ENCODE results near the gene REM2.

DNA sequence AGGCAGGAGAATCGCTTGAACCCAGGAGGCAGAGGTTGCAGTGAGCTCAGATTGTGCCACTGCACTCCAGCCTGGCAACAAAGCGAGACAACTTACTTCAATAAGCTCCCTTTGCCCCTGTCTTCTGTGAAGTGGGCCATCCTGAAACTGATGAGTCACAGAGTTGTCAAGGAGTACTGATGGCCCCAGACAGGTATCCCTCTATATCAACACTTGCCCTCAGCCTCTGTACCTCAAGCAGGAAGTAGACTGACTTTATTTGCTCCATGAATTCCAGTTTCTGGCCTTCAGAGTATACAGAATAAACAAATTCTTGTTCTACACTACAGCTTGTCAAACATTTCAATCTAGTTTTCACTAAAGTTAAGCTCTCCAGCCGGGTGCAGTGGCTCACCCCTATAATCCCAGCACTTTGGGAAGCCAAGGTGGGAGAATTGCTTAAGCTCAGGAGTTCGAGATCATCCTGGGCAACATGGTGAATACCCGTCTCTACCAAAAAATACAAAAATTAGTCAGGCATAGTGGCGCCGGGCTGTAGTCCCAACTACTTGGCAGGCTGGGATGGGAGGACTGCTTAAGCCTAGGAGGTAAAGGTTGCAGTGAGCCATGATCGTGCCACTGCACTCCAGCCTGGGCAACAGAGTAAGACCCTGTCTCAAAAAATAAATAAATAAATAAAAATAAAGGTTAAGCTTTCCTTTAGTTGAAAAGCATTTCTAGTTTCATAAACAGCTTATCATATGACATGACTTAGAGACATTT lies 27.9 kb upstream of the REM2 start:
- TF ChIP-seq, protein P1, sequence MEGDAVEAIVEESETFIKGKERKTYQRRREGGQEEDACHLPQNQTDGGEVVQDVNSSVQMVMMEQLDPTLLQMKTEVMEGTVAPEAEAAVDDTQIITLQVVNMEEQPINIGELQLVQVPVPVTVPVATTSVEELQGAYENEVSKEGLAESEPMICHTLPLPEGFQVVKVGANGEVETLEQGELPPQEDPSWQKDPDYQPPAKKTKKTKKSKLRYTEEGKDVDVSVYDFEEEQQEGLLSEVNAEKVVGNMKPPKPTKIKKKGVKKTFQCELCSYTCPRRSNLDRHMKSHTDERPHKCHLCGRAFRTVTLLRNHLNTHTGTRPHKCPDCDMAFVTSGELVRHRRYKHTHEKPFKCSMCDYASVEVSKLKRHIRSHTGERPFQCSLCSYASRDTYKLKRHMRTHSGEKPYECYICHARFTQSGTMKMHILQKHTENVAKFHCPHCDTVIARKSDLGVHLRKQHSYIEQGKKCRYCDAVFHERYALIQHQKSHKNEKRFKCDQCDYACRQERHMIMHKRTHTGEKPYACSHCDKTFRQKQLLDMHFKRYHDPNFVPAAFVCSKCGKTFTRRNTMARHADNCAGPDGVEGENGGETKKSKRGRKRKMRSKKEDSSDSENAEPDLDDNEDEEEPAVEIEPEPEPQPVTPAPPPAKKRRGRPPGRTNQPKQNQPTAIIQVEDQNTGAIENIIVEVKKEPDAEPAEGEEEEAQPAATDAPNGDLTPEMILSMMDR (conservative IDR thresholded peaks at IDR 0.05; ENCODE audit: low read length), result no peak
- TF ChIP-seq EZH2phosphoT487 (IDR thresholded peaks at IDR 0.05; ENCODE audit: borderline replicate concordance, low read depth, low read length), result no peak

Data from OCI-LY7 (cell line).